ENCODE data around the gene MRPL1. TPM values are rescaled to one million over a fixed set of nuclear protein-coding genes. Genes with fewer than 3 reads are reported as not detected.

MRPL1 gene
- total and polyA plus RNA-seq, 2 of the 13 experiments (the other 11 are each of a cell fraction or from before 2014, with no cell fraction given) = 23.3 to 61.5 TPM

- TF ChIP-seq, protein P1, sequence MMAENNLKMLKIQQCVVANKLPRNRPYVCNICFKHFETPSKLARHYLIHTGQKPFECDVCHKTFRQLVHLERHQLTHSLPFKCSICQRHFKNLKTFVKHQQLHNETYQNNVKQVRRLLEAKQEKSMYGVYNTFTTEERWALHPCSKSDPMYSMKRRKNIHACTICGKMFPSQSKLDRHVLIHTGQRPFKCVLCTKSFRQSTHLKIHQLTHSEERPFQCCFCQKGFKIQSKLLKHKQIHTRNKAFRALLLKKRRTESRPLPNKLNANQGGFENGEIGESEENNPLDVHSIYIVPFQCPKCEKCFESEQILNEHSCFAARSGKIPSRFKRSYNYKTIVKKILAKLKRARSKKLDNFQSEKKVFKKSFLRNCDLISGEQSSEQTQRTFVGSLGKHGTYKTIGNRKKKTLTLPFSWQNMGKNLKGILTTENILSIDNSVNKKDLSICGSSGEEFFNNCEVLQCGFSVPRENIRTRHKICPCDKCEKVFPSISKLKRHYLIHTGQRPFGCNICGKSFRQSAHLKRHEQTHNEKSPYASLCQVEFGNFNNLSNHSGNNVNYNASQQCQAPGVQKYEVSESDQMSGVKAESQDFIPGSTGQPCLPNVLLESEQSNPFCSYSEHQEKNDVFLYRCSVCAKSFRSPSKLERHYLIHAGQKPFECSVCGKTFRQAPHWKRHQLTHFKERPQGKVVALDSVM (CRISPR knock-in tag; IDR thresholded peaks at IDR 0.05) = no peak
- TF ChIP-seq FOSL2 (CRISPR knock-in tag; IDR thresholded peaks at IDR 0.05) (no peak), FOXJ3 (CRISPR knock-in tag; IDR thresholded peaks at IDR 0.05; ENCODE audit: borderline replicate concordance) (no peak; the same call in 1 of the 2 replicates), YEATS4 (CRISPR knock-in tag; IDR thresholded peaks at IDR 0.05; ENCODE audit: borderline replicate concordance) (peak; percentile 45; the same call in 1 of the 2 replicates), WIZ (CRISPR knock-in tag; IDR thresholded peaks at IDR 0.05) (no peak), ZNF746 (CRISPR knock-in tag; IDR thresholded peaks at IDR 0.05) (no peak), SOX13 (IDR thresholded peaks at IDR 0.05) (no peak), SOX13 (CRISPR knock-in tag; conservative IDR thresholded peaks at IDR 0.05 in 1 of 2, IDR thresholded peaks at IDR 0.05 in 1 of 2) (peak in 1 of 2 experiments; percentile 52; a peak in 2 of 4 replicates), SIN3B (IDR thresholded peaks at IDR 0.05; ENCODE audit: low read length) (no peak), GTF3A (CRISPR knock-in tag; conservative IDR thresholded peaks at IDR 0.05) (no peak), RELA (CRISPR knock-in tag; IDR thresholded peaks at IDR 0.05) (no peak), ONECUT2 (CRISPR knock-in tag; IDR thresholded peaks at IDR 0.05) (no peak)
- TF ChIP-seq, protein P2, sequence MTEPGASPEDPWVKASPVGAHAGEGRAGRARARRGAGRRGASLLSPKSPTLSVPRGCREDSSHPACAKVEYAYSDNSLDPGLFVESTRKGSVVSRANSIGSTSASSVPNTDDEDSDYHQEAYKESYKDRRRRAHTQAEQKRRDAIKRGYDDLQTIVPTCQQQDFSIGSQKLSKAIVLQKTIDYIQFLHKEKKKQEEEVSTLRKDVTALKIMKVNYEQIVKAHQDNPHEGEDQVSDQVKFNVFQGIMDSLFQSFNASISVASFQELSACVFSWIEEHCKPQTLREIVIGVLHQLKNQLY (CRISPR knock-in tag; IDR thresholded peaks at IDR 0.05) = no peak; the same call in 1 of the 2 replicates
These were observed 45.1 kb upstream of the MRPL1 start (continued) for GRCh38 chr4:77817304-77818072.
